ENCODE data around the gene SIGLEC15. TPM values are rescaled to one million over a fixed set of nuclear protein-coding genes. Genes with fewer than 3 reads are reported as not detected.

SIGLEC15 gene
- total and polyA plus RNA-seq, 2 donors (not counting 1 experiment from before 2014, with no cell fraction given): not detected

DNA sequence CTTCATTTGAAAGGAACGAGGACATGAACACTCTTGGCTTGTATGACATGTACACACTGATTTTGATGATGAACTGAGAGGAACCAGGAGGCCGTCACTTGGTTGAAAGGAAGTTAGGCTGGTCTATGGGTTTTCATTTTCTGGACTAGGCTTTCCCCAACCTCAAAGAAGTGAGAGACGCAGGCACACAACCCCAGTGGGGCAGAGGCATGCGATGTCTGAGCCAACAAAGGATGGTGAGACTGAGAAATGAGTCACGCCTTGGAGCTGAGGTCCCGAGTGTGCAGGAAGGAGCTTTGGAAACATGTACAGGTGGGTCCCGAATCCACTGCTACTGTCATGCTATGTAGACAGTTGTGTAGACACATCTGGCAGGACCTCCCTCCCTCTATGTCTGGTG, 24.1 kb downstream of the SIGLEC15 start:
- Mint-ChIP-seq H3K4me3 (no peak overlapping the region), H3K4me1 (peaks cover 1% of the 10 kb centered on the region), H3K9me3 (ENCODE audit: insufficient read depth) (no peaks in the 10 kb centered on the region), H3K27ac (no peak overlapping the region), H3K27me3 (no peaks in the 10 kb centered on the region)
- no peaks in the 10 kb centered on the region for H4K20me1 ChIP-seq (ENCODE audit: control insufficient read depth, insufficient read depth, low read length, poor library complexity, severe bottlenecking)
- no peaks in the 10 kb centered on the region for H3K9me3 ChIP-seq (ENCODE audit: control extremely low read depth in 1 of 3, control insufficient read depth in 2 of 3, insufficient read depth in 1 of 3, low read length in 2 of 3)
- ChIA-PET POLR2A (no interaction called here), CTCF (interaction anchor here (0.5 to 3.8 kb wide), 6 partner anchors 10 to 229 kb away, joined by 3 to 18 read pairs (median 5); no protein-coding TSS in a partner anchor)
- TF ChIP-seq, protein P1, sequence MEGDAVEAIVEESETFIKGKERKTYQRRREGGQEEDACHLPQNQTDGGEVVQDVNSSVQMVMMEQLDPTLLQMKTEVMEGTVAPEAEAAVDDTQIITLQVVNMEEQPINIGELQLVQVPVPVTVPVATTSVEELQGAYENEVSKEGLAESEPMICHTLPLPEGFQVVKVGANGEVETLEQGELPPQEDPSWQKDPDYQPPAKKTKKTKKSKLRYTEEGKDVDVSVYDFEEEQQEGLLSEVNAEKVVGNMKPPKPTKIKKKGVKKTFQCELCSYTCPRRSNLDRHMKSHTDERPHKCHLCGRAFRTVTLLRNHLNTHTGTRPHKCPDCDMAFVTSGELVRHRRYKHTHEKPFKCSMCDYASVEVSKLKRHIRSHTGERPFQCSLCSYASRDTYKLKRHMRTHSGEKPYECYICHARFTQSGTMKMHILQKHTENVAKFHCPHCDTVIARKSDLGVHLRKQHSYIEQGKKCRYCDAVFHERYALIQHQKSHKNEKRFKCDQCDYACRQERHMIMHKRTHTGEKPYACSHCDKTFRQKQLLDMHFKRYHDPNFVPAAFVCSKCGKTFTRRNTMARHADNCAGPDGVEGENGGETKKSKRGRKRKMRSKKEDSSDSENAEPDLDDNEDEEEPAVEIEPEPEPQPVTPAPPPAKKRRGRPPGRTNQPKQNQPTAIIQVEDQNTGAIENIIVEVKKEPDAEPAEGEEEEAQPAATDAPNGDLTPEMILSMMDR (IDR thresholded peaks at IDR 0.05): no peak
- no peak for TF ChIP-seq EZH2 (IDR thresholded peaks at IDR 0.05; ENCODE audit: borderline replicate concordance, insufficient read depth, low read depth, low read length, poor library complexity, severe bottlenecking)
- no peak overlapping the region for H3K4me2 ChIP-seq (replicated peaks; ENCODE audit: low read depth, low read length, poor library complexity, severe bottlenecking)
- intact Hi-C loops (cut with micrococcal nuclease): no loop called here
- DNase-seq (no peak), ATAC-seq (ENCODE audit: low read depth) (no peak)
- peaks cover 0 to 42% of the 10 kb centered on the region in 2 experiments for H3K36me3 ChIP-seq (replicated peaks in 1 of 2; ENCODE audit: control extremely low read depth in 1 of 2, control insufficient read depth in 1 of 2, extremely low read depth in 1 of 2, insufficient read depth in 2 of 2, low read length in 1 of 2)
- no peak overlapping the region for H3K27ac ChIP-seq (ENCODE audit: low read length in 2 of 2)
- no peak overlapping the region for H3K9ac ChIP-seq (ENCODE audit: low read length)
- no peaks in the 10 kb centered on the region for H3K79me2 ChIP-seq (ENCODE audit: control insufficient read depth, insufficient read depth, low read length)
- 83% methylated on average over 1 of the region's 7 CpGs for WGBS (ENCODE audit: insufficient coverage)
- H3K27me3 ChIP-seq (replicated peaks in 1 of 4; ENCODE audit: control extremely low read depth in 1 of 4, control insufficient read depth in 3 of 4, insufficient read depth in 4 of 4, low read length in 3 of 4): no peaks in the 10 kb centered on the region
- H3K4me1 ChIP-seq (ENCODE audit: control insufficient read depth in 2 of 2, insufficient read depth in 2 of 2, low read length in 2 of 2): no peaks in the 10 kb centered on the region
- H3K4me3 ChIP-seq (ENCODE audit: control extremely low read depth in 1 of 5, extremely low read depth in 1 of 5, insufficient read depth in 1 of 5, low read depth in 2 of 5, low read length in 4 of 5): no peak overlapping the region
- no peak overlapping the region for H2AFZ ChIP-seq (ENCODE audit: insufficient read depth, low read depth, low read length, poor library complexity, severe bottlenecking)

DNA sequence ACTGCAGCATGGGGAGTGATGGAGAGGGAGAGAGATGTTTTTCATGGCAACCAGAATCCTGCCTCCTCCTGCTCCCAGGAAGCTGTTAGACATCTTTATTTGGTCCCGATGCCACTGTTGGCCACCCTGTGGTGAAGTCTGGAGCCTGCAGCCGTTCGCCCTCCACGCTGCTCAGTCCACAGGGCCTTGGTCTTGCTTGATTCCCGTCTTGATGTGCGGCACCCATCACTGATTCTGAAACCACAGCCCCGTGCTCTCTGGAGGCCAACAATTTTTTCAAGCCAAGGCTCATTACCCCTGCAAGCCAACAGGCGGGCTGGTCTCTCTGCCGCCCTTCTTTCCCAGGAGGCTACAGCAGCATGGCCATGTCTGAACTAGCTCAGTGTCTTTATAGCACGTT, 24.5 kb downstream of the SIGLEC15 start:
- intact Hi-C loops (cut with micrococcal nuclease): no loop called here
- ChIA-PET CTCF (interaction anchor here (1.5 to 3.8 kb wide), 4 partner anchors 10 to 186 kb away, joined by 4 to 18 read pairs (median 6); no protein-coding TSS in a partner anchor), POLR2A (no interaction called here)
- Histone ChIP-seq H3K4me1 (ENCODE audit: control insufficient read depth in 2 of 2, insufficient read depth in 2 of 2, low read length in 2 of 2) (no peaks in the 10 kb centered on the region), H3K4me2 (replicated peaks; ENCODE audit: low read depth, low read length, poor library complexity, severe bottlenecking) (no peak overlapping the region), H3K9me3 (ENCODE audit: control extremely low read depth in 1 of 3, control insufficient read depth in 2 of 3, insufficient read depth in 1 of 3, low read length in 2 of 3) (no peaks in the 10 kb centered on the region), H3K27me3 (replicated peaks in 1 of 4; ENCODE audit: control extremely low read depth in 1 of 4, control insufficient read depth in 3 of 4, insufficient read depth in 4 of 4, low read length in 3 of 4) (no peaks in the 10 kb centered on the region), H3K9ac (ENCODE audit: low read length) (no peak overlapping the region), H2AFZ (ENCODE audit: insufficient read depth, low read depth, low read length, poor library complexity, severe bottlenecking) (no peak overlapping the region), H3K79me2 (ENCODE audit: control insufficient read depth, insufficient read depth, low read length) (no peaks in the 10 kb centered on the region), H3K27ac (ENCODE audit: low read length in 2 of 2) (no peak overlapping the region), H3K4me3 (ENCODE audit: control extremely low read depth in 1 of 5, extremely low read depth in 1 of 5, insufficient read depth in 1 of 5, low read depth in 2 of 5, low read length in 4 of 5) (no peak overlapping the region), H4K20me1 (ENCODE audit: control insufficient read depth, insufficient read depth, low read length, poor library complexity, severe bottlenecking) (no peaks in the 10 kb centered on the region), H3K36me3 (replicated peaks in 1 of 2; ENCODE audit: control extremely low read depth in 1 of 2, control insufficient read depth in 1 of 2, extremely low read depth in 1 of 2, insufficient read depth in 2 of 2, low read length in 1 of 2) (peaks cover 0 to 47% of the 10 kb centered on the region in 2 experiments)
- no peak for DNase-seq
- H3K4me1 Mint-ChIP-seq: peaks cover 1% of the 10 kb centered on the region
- WGBS (ENCODE audit: insufficient coverage): 24% methylated on average over 8 of the region's 10 CpGs
- no peak overlapping the region for H3K4me3 Mint-ChIP-seq
- H3K9me3 Mint-ChIP-seq (ENCODE audit: insufficient read depth): no peaks in the 10 kb centered on the region
- H3K27me3 Mint-ChIP-seq: no peaks in the 10 kb centered on the region
- TF ChIP-seq, protein P1 (IDR thresholded peaks at IDR 0.05): peak; percentile 19
- TF ChIP-seq EZH2 (IDR thresholded peaks at IDR 0.05; ENCODE audit: borderline replicate concordance, insufficient read depth, low read depth, low read length, poor library complexity, severe bottlenecking): no peak
- ATAC-seq (ENCODE audit: low read depth): no peak
- H3K27ac Mint-ChIP-seq: peak overlapping the region; percentile 4
